DOHH2 (cell line): Measurements from ENCODE around the gene MAP6D1.

ENCODE experiments used
- CTCF ChIP-seq: fragments of 200-600 bp; sonication (generic); IDR thresholded peaks from one replicate; pipeline ENCODE4 v1.5.1; 2014; ENCODE audit warnings: antibody characterized with exemption, mild to moderate bottlenecking, low read depth, low read length; ENCODE audit not compliant: poor library complexity, severe bottlenecking
- EZH2phosphoT487 ChIP-seq: fragments of 200-600 bp; sonication (generic); IDR thresholded peaks from 2 replicates; pipeline ENCODE4 v1.6.1; 2017; ENCODE audit warnings: borderline replicate concordance, mild to moderate bottlenecking, antibody characterized with exemption, low read length, moderate library complexity, mixed read lengths

DNA sequence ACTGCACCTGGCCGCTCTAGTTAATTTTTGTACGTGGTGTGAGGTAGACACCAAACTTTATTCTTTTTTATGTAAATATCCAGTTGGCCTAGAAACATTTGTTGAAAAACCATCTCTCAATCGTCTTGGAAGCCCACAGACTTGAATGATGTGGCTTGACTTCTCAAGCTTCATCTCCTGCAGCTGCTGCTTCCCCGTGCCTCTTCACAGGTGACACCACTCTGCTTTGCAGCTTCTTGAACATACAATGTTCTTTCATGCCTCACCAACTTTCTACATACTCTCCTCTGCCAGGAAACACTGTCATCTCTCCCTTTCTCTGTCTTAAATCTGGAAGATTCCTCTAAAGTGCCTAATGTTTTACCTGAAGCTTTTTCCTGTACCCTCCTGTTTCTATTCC is 35.6 kb downstream of the MAP6D1 start:
- TF ChIP-seq CTCF (no peak), EZH2phosphoT487 (no peak)
